ENCODE data around the gene CGNL1.

CGNL1 gene

GRCh38 chr15:57460208-57460816, 84.0 kb downstream of the CGNL1 start:
- no peak for DNase-seq (ENCODE audit: low spot score)

DNA sequence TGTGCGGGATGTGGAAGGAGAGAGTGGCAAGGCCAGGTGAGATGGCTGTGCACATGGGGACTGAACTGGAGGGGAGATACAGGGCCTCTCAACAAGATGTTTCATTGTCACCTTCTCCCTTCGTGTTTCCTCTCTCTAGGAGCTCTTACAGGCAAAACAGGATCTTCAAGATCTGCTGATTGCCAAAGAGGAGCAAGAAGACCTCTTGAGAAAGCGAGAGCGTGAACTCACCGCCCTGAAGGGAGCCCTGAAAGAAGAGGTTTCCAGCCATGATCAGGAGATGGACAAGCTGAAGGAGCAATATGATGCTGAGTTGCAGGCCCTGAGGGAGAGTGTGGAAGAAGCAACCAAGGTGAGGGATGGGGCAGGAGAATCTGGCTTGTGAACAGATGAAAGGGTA, 85.2 kb downstream of the CGNL1 start:
- DNase-seq (ENCODE audit: low spot score) = no peak

- peak; percentile 41 for DNase-seq (ENCODE audit: low spot score)
Observed at GRCh38 chr15:57462381-57462780, 86.1 kb downstream of the CGNL1 start.

GRCh38 chr15:57463360-57463759, 87.1 kb downstream of the CGNL1 start:
- DNase-seq (ENCODE audit: low spot score) = no peak

DNA sequence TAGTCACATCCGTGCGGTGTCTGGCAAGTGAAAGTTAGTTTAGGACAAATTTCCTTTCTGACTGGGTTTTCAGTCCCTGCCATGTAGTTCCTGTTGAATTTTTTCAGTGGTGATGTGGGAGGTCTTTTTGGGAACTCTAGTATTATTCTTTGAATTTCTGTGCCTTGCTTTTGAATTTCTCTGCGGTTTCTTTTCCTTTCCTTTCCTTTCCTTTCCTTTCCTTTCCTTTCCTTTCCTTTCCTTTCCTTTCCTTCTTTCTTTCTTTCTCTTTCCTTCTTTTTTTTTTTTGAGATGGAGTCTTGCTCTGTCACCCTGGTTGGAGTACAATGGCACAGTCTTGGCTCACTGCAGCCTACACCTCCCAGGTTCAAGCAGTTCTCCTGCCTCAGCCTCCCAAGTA, 88.2 kb downstream of the CGNL1 start:
- no peak for DNase-seq (ENCODE audit: low spot score)

DNA sequence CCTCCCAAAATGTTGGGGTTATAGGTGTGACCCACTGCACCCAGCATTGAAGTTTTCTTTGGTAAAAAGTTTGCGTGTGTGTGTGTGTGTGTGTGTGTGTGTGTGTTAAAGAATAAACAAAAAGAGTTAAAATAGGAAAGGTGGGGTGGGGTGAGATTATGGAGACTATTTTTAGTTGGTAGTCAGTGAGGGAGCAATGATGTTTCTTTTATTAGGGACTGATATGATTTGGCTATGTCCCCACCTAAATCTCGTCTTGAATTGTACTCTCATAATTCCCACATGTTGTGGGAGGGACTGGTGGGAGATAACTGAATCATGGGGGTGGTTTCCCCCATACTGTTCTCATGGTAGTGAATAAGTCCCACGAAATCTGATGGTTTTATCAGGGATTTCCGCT, 92.2 kb downstream of the CGNL1 start:
- no peak for DNase-seq (ENCODE audit: low spot score)

DNA sequence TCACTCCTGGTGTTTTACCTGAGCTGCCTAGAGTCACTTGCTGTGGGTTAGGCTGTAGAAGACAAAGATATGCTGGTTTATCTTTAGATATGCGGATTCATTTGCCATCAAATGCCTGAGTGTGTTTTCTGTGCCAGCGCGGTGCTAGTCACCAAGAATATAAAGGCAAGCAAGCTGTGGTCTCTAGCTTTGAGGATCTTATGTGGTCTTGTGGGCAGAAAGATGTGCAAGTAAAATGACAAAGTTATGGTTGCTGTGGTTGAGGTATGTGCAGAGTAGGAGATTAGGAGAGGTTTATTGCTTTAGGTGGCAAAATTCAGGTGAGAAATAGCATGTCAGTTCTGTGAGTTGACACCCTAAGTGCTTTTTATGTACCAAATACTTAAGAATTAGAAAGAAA, 94.2 kb downstream of the CGNL1 start:
- no peak for DNase-seq (ENCODE audit: low spot score)

DNA sequence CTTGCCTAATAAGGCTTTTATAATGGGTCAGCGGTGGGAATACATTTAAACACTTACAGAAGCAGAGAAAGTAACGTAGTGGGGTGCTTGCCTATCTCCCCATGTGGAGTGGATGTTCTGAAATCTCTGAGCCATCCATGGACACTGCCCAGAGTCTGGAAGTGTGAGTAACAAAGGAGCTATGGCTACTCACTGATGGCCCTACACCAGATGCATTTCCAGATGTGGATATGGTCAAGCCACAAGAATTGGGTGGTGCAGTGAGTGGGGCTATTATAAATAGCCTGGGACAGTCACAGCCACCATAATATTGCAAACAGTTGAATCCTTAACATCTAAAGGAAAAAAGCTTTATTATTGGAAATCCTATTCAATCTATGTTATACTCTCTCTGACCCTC, 96.6 kb downstream of the CGNL1 start:
- DNase-seq (ENCODE audit: low spot score) = peak; percentile 73

GRCh38 chr15:57476533-57476975, 100.2 kb downstream of the CGNL1 start:
- DNase-seq (ENCODE audit: low spot score) = peak; percentile 56

DNA sequence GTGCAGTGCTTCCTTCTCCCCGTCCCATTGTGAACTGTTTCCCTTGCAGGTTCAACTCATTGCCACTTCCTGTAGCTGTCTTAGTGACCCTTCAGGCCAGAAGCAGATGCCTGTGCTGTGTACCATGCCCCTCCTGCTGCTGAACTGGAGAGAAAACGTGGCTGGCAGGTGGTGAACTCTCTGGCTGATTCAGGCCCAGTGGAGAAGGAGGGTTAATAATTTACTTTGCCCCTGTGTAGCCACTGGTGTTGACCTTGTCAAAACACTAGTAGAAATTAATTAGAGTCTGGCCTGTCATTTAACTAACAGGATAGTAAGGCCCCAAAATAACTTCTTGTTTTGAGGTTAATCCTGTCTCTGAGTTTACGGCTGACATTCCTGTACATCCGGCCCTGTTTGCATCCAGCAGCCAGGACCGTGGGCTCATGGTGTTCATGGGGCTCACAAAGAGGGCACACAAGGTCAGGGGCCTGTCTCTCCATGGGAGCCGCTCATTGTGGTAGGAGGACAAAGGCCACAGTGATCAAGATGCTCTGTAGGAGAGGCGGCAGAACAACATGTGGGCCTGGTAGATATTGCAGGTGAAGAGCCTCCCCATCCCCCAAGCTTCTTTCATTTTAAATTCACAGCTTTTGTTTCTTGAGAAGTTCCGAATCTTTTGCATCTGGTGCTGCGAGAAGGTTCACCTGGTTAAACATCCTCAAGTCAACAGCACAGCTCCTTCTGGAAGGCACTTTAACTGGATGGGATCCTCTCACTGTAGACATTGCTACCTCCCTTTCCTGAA, 101.6 kb downstream of the CGNL1 start:
- DNase-seq (ENCODE audit: low spot score) = no peak

DNA sequence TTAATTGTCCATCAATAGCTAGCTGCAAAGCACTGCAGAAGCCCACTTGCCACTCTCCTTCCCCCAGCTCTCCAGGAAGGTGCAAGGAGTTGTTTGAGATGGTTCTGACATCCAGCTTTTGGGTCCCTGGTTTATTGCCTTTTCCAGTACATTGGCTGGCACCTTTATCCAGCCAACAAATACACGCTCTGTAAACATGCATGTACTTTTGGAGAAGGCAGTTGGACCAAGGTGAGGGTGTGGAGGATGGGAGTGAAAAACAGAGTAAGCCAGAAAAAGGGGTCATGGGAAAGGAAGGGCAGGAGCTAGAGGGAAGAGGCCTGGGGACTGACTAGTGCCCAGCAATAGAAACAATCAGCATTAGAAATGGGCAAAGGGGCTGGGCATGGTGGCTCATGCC, 102.7 kb downstream of the CGNL1 start:
- no peak for DNase-seq (ENCODE audit: low spot score)

DNA sequence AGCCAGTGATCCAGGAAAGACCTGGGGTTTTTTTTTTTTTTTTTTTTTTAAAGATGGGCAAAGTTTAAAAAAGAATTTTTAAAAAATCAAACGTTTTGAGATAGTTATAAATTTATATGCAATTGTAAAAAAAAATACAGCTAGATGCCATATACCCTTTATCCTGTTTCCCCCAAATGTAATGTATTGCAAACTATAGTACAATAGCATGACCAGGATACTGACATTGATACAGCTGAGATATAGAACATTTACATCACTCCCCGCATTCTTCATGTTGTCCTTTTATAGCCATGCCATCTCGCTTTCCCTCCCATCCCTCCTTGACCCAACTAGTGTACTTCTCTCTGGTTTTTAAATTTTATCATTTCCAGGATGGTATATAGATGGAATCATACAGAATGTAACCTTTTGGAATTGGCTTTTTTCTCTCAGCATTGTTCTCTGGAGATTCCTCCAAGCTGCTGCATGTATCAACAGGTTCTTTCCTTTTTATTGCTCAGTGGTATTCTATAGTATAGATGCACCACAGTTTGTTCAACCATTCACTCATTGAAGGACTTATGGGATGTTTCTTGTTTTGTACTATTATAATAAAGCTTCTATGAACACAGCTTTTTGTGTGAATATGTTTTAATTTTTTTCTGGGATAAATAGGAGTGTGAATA, 104.9 kb downstream of the CGNL1 start:
- DNase-seq (ENCODE audit: low spot score) = no peak

DNA sequence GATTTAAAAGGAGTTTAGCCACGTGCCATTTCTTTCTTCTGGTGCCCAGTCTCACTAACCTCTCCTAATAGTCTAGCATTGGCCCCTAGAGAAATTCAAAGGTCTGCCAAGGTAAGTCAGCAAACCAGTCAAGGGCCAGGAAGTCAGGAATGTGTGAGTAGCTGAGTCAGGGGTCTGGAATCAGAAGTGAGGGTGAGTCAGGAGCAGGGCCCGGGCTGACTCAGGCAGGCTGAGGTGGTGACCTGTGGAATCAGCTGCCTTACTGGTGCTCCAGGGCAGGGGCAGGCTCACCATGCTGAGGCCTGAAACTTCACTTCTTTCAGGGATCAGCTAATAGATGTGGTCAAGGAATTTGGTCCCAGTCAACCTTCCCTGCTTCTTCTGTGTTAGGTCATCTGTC, 109.6 kb downstream of the CGNL1 start:
- DNase-seq (ENCODE audit: low spot score) = peak; percentile 88

DNA sequence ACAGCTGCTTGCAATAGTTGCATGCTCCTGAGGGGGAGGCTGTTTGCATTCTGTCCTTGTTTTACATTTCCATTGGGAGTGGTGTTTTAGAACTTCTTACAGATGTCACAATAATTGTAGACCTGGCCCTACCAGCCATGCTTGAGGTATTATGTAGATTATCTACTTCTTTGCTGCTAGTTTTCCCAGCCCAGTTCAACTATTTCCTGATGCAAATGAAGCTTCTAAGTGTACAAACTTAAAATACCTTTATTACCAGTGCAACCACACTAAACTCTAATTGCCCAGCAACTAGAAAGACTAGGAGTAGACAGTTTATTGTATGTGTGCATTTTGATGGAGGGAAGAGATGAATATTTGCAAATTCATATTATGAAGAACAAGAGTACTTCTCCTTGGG, 110.5 kb downstream of the CGNL1 start:
- no peak for DNase-seq (ENCODE audit: low spot score)

GRCh38 chr15:57489122-57489521, 112.8 kb downstream of the CGNL1 start:
- DNase-seq (ENCODE audit: low spot score) = no peak

DNA sequence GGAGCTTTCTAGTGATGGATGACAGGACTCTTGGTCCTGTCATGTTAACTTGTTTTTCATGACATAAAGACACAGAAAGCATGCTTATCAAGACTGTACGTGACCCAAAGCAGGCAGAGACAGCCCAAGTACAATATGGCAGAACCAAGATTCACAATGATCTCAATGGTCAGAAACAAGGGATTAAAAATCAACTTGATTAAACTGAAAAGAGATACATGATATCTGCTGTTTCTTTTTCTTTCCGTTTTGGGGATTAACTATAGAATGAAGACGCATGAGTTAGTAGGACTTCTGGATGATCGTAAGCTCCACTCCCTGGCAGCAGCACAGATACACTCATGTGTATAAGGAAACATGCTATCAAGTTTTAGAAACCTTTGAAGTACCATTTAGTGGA, 117.0 kb downstream of the CGNL1 start:
- DNase-seq (ENCODE audit: low spot score) = no peak

DNA sequence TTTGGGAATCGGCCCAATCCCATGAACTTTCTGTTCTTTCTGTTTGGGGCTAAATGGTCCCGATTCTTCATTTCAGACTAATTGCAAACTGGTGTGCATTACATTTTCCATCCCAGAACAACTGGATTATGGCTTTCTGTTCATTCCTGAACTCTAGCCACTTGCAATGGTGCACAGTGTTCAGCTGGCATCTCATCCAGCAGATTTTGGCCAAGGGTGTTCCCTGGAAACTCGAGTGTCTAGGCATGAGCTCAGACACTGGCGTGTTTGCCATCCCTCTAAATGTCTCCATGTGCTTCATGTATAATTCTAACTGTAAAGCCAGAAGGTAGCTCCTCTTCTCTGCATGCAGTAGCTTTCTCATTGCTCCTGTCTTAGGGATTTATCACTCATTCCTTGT, 118.3 kb downstream of the CGNL1 start:
- no peak for DNase-seq (ENCODE audit: low spot score)

DNA sequence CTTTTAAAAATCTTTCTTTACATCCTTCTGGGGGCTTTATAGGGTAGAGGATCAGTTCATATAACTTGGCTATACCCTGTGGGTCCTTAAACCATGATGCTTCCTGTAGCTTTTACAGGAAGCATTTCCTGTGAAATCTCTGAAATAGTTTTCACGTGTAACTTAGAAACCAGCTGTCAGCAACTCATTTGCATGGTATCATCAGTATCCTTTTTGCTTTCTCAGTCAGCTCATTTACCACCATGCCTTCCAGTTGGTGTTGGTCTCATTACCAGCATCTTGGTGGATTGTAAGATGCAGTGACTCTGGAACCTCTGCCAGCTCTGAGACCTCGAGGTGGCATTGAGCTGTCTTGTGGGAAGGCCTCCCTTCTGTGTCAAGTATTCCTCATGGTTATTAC, 118.7 kb downstream of the CGNL1 start:
- no peak for DNase-seq (ENCODE audit: low spot score)

- DNase-seq (ENCODE audit: low spot score) = no peak
Observed at GRCh38 chr15:57495554-57496165, 119.4 kb downstream of the CGNL1 start.

DNA sequence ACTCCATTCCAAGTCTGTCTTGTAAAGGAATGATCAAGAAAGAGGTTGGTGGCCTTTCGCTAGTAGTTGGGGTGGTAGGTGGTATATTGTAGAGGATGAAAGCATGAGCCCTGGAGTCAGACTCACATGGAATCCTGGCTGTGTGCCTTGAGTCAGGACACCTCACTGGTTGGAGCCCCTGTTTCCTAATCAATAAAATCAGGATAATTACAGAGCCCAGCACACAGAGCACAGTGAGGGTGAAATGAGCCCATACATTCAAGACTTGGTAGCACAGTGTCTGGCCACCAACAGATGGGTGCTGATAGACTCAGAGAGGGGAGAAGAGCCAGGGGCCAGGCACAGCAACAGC, 120.3 kb downstream of the CGNL1 start:
- no peak for DNase-seq (ENCODE audit: low spot score)

DNA sequence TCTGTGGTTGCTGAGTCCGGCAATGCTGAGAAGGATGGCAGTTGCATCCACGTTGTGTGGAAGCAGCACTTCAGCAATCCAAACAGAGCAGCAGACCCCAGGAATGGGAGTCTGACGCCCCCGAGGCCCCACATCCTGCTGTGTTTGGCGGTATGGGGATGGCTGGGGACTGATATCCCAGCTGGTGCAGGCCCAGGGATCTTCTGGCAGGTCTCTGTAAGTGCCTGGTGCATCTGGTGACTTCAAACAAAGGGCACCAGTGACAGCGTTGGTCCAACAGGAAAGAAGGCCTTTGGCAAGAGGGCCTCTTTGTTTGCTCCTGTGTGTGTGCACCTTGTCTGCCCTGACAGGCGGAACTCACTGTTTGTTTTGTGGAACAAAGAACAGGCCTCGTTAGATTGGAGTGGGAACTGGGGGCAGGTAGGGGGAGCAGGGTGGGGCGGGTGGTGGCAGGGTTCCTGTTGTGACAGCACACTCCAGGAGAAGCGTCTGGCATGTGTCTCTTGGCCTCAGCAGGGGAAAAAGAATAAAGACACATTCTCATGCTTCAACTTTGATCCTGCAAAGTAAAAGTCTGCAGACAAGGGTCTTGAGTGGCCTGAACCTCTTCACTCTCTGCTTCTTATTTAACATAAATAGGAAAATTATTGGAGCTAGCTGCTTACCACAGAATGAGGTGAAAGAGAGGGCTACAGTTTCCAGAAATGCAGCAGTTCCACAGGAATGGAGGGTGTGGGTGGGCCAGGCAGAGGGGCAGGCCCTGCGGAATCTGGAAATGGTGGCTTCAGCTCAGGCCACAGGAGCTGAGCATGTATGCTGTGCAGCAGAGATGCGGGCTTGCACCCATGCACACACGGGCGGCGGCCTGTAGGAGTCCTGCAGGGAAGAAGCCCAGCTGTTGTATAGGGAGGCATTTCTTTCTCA, 120.9 kb downstream of the CGNL1 start:
- no peak for DNase-seq (ENCODE audit: low spot score)

- DNase-seq (ENCODE audit: low spot score) = no peak
Observed at GRCh38 chr15:57500256-57500655, 124.0 kb downstream of the CGNL1 start.
